ENCODE data around the gene YAP1.
A peak's percentile ranks its signal among the peaks of the same experiment; 100 is the strongest.

YAP1 gene

GRCh38 chr11:102120437-102120973, 10.3 kb downstream of the YAP1 start:
- POLR2A ChIA-PET = interaction anchor here (0.7 kb wide), 1 partner anchor 257 kb away, joined by 3 read pairs; no protein-coding TSS in a partner anchor
- TF ChIP-seq CTCF (IDR thresholded peaks at IDR 0.05; ENCODE audit: insufficient read depth, low read length, missing control alignments) = no peak
- CTCF ChIA-PET = interaction anchor here (1.0 to 1.3 kb wide), 2 partner anchors 24 to 258 kb away, joined by 3 read pairs; no protein-coding TSS in a partner anchor
- no peak overlapping the region; the same call in 1 of the 2 replicates for H3K4me3 ChIP-seq (ENCODE audit: low read depth, low read length)
- DNase-seq (ENCODE audit: low read depth, low spot score) = no peak

DNA sequence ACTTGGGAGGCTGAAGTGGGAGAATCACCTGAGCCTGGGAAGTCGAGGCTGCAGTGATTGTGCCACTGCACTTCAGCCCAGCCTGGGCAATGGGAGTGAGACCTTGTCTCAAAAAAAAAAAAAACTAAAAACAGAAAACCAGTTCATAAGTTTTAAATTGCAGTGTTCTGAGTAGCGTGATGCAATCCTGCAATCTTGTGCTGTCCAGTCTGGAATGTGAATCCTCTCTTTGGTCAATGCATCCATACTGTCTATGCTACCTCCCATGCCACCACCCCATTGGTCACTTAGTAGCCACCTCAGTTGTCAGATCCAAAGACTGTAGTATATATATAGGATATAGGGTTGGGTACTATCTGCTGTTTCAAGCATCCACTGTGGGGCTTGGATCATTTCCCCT, 11.1 kb downstream of the YAP1 start:
- no peak overlapping the region for H3K4me3 ChIP-seq (ENCODE audit: low read depth, low read length)
- POLR2A ChIA-PET = interaction anchor here (0.7 kb wide), 1 partner anchor 258 kb away, joined by 3 read pairs; no protein-coding TSS in a partner anchor
- CTCF ChIA-PET = interaction anchor here (1.3 kb wide), 1 partner anchor 259 kb away, joined by 3 read pairs; no protein-coding TSS in a partner anchor
- no peak for DNase-seq (ENCODE audit: low read depth, low spot score)
- no peak for TF ChIP-seq CTCF (IDR thresholded peaks at IDR 0.05; ENCODE audit: insufficient read depth, low read length, missing control alignments)

- no peak overlapping the region for H3K4me3 ChIP-seq (ENCODE audit: low read depth, low read length)
- no peak for TF ChIP-seq CTCF (IDR thresholded peaks at IDR 0.05; ENCODE audit: insufficient read depth, low read length, missing control alignments)
- ChIA-PET POLR2A (no interaction called here), CTCF (interaction anchor here (1.4 kb wide), 1 partner anchor 9 kb away, joined by 5 read pairs; no protein-coding TSS in a partner anchor)
- DNase-seq (ENCODE audit: low read depth, low spot score) = no peak
These were observed 24.4 kb downstream of the YAP1 start for GRCh38 chr11:102134597-102134996.

GRCh38 chr11:102135256-102135655, 25.0 kb downstream of the YAP1 start:
- POLR2A ChIA-PET = no interaction called here
- no peak for TF ChIP-seq CTCF (IDR thresholded peaks at IDR 0.05; ENCODE audit: insufficient read depth, low read length, missing control alignments)
- DNase-seq (ENCODE audit: low read depth, low spot score) = no peak
- H3K4me3 ChIP-seq (ENCODE audit: low read depth, low read length) = no peak overlapping the region
- CTCF ChIA-PET = no interaction called here

GRCh38 chr11:102138223-102138622, 28.0 kb downstream of the YAP1 start:
- POLR2A ChIA-PET = no interaction called here
- H3K4me3 ChIP-seq (ENCODE audit: low read depth, low read length) = no peak overlapping the region; the same call in none of the 2 replicates
- DNase-seq (ENCODE audit: low read depth, low spot score) = no peak
- CTCF ChIA-PET = no interaction called here
- TF ChIP-seq CTCF (IDR thresholded peaks at IDR 0.05; ENCODE audit: insufficient read depth, low read length, missing control alignments) = no peak

DNA sequence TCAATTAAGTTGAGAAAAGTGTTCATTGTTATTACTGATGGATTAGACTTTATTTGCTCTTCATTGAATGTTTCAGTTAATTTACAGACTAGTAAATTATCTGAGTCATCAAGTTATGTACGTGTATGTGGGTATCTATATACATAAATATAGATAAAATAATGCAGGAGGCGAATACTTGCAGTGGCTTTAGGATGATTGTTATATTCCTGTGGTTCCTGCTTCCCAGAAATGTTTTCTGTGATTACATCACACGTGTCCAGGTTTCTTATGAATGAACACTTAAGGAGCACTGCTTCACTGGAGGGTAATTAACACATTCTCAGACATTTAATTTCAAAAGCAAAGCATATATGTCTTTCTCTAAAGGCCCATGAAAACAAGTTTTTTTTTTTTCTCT, 28.4 kb downstream of the YAP1 start:
- DNase-seq (ENCODE audit: low read depth, low spot score) = peak; percentile 92
- no peak overlapping the region for H3K4me3 ChIP-seq (ENCODE audit: low read depth, low read length)
- ChIA-PET POLR2A (no interaction called here), CTCF (no interaction called here)
- TF ChIP-seq CTCF (IDR thresholded peaks at IDR 0.05; ENCODE audit: insufficient read depth, low read length, missing control alignments) = no peak
